HepG2 (cell line): Measurements from ENCODE around the gene CIBAR2. TPM values are rescaled to one million over a fixed set of nuclear protein-coding genes. Genes with fewer than 3 reads are reported as not detected.

Experiments
- ATAC-seq: fragments of 200-7000 bp; cut with Tn5 transposase; 3 replicates; pipeline ENCODE4 v1.9.1; 2020; ENCODE audit warnings: mild to moderate bottlenecking, moderate library complexity
- BruUV-seq: library from RNA; stranded (reverse); fragments of 400-500 nt; replicated peaks from 2 replicates; lab custom pipeline; 2021; lab: Mats Ljungman, UMichigan
- CTCF ChIA-PET: fragments of 300-600 bp; formaldehyde crosslinking; extraction: SDS; loops from one replicate; lab custom pipeline; 2021; ENCODE audit warnings: low total read pairs, inconsistent platforms, low intra/inter-chr PET ratio; lab: Yijun Ruan, JAX
- POLR2A ChIA-PET: fragments of 350-600 bp; sonication (Branson Sonifier 250); formaldehyde crosslinking; loops from one replicate; lab custom pipeline; 2020; ENCODE audit warnings: antibody characterized with exemption, inconsistent platforms; lab: Yijun Ruan, JAX
- DNase-seq: peaks from one replicate; pipeline ENCODE4 v3.0.0-alpha.2; 2015; ENCODE audit warnings: low spot score
- FAIRE-seq: peaks from 3 replicates; lab custom pipeline; 2011; peaks lifted over from hg19 to GRCh38; lab: Jason Lieb, UNC
- H2AFZ ChIP-seq: one replicate; pipeline ENCODE4 v1.6.1; 2011; ENCODE audit warnings: low read length, inconsistent platforms
- H3K27ac ChIP-seq: fragments of 300-600 bp; 3 replicates; pipeline ENCODE4 v1.8.0; 2011; ENCODE audit warnings: mixed run types, mild to moderate bottlenecking, mixed read lengths, low read length, inconsistent platforms; ENCODE audit not compliant: insufficient read depth; ENCODE audit errors: extremely low read length
- H3K27me3 ChIP-seq, 2 experiments: fragments of 200-600 bp in 1 of 2; 2 replicates in 1 of 2; 3 replicates in 1 of 2; pipeline versions ENCODE4 v1.6.0 to v1.8.0; 2011; ENCODE audit warnings: low read length in 2 of 2, mild to moderate bottlenecking in 2 of 2, moderate library complexity in 2 of 2, inconsistent platforms in 1 of 2; ENCODE audit not compliant: insufficient read depth in 2 of 2, control insufficient read depth in 1 of 2
- H3K36me3 ChIP-seq, 2 experiments: fragments of 200-600 bp in 1 of 2; replicated peaks in 1 of 2; 2 replicates in 1 of 2; 3 replicates in 1 of 2; pipeline versions ENCODE4 v1.5.1 to v1.8.0; 2011; ENCODE audit warnings: low read length in 2 of 2, inconsistent platforms in 1 of 2; ENCODE audit not compliant: insufficient read depth in 2 of 2, control insufficient read depth in 1 of 2
- H3K4me1 ChIP-seq: 2 replicates; pipeline ENCODE4 v1.5.1; 2012; ENCODE audit warnings: low read length, inconsistent platforms; ENCODE audit not compliant: insufficient read depth
- H3K4me2 ChIP-seq: 2 replicates; pipeline ENCODE4 v1.6.0; 2011; ENCODE audit warnings: low read depth, low read length, inconsistent platforms
- H3K4me3 ChIP-seq, 3 experiments: fragments of 200-600 bp in 1 of 3; sonication (generic), shearing (Covaris generic) in 1 of 3; replicated peaks in 1 of 3; 2 replicates each; pipeline ENCODE4 v1.5.1; 2011 to 2016; ENCODE audit warnings: low read length in 3 of 3, inconsistent platforms in 2 of 3, low read depth in 2 of 3, mild to moderate bottlenecking in 2 of 3, control low read depth in 1 of 3, mixed read lengths in 1 of 3; ENCODE audit not compliant: insufficient read depth in 1 of 3
- H3K79me2 ChIP-seq: one replicate; pipeline ENCODE4 v1.6.1; 2011; ENCODE audit warnings: low read length, inconsistent platforms; ENCODE audit not compliant: insufficient read depth
- H3K9ac ChIP-seq: 2 replicates; pipeline ENCODE4 v1.6.0; 2011; ENCODE audit warnings: mild to moderate bottlenecking, low read depth, low read length, inconsistent platforms; ENCODE audit not compliant: insufficient read depth
- H3K9me3 ChIP-seq: 2 replicates; pipeline ENCODE4 v1.5.1; 2012; ENCODE audit warnings: mild to moderate bottlenecking, low read length
- H4K20me1 ChIP-seq: 2 replicates; pipeline ENCODE4 v1.6.0; 2011; ENCODE audit warnings: inconsistent platforms, mild to moderate bottlenecking, low read length, moderate library complexity; ENCODE audit not compliant: insufficient read depth
- CENPT ChIP-seq: sonication (generic); formaldehyde crosslinking; IDR thresholded peaks from 2 replicates; pipeline ENCODE4 v1.8.0; 2022; ENCODE audit warnings: low read depth, mild to moderate bottlenecking, moderate library complexity, missing genetic modification reagents
- FOSL2 ChIP-seq: sonication (generic); formaldehyde crosslinking; IDR thresholded peaks from 2 replicates; pipeline ENCODE4 v1.4.0; 2020; ENCODE audit warnings: missing genetic modification reagents
- HMG20A ChIP-seq: IDR thresholded peaks from 2 replicates; pipeline ENCODE4 v1.6.1; 2016; ENCODE audit warnings: borderline replicate concordance
- KAT7 ChIP-seq: IDR thresholded peaks from 2 replicates; pipeline ENCODE4 v1.6.1; 2018; ENCODE audit warnings: borderline replicate concordance, missing compliant biosample characterization
- NFE2L2 ChIP-seq: fragments of 150-350 bp; IDR thresholded peaks from 2 replicates; pipeline ENCODE4 v1.6.1; 2014; ENCODE audit warnings: low read length
- SMYD3 ChIP-seq: sonication (generic); formaldehyde crosslinking; IDR thresholded peaks from 2 replicates; pipeline ENCODE4 v1.8.1; 2023; ENCODE audit warnings: mild to moderate bottlenecking, missing genetic modification reagents
- SOX5 ChIP-seq: IDR thresholded peaks from 2 replicates; pipeline ENCODE4 v1.6.1; 2016; ENCODE audit warnings: borderline replicate concordance
- SP2 ChIP-seq: sonication (generic); formaldehyde crosslinking; IDR thresholded peaks from 2 replicates; pipeline ENCODE4 v1.5.1; 2020; ENCODE audit warnings: mild to moderate bottlenecking, missing genetic modification reagents
- ZBTB7A ChIP-seq: sonication (generic); formaldehyde crosslinking; IDR thresholded peaks from 2 replicates; pipeline ENCODE4 v1.8.0; 2022; ENCODE audit warnings: mild to moderate bottlenecking, missing genetic modification reagents
- ZFP36L2 ChIP-seq: sonication (generic); formaldehyde crosslinking; IDR thresholded peaks from 2 replicates; pipeline ENCODE4 v1.4.0; 2020; ENCODE audit warnings: missing genetic modification reagents
- ZNF143 ChIP-seq: sonication (generic); formaldehyde crosslinking; IDR thresholded peaks from 2 replicates; pipeline ENCODE4 v1.4.0; 2020; ENCODE audit warnings: missing genetic modification reagents
- ZNF24 ChIP-seq: fragments of 450-650 bp; IDR thresholded peaks from 2 replicates; pipeline ENCODE4 v1.6.1; 2017; ENCODE audit warnings: antibody characterized with exemption, mild to moderate bottlenecking
- ZNF780A ChIP-seq: sonication (generic); formaldehyde crosslinking; IDR thresholded peaks from 2 replicates; pipeline ENCODE4 v1.8.0; 2022; ENCODE audit warnings: mild to moderate bottlenecking, missing genetic modification reagents, moderate library complexity
- WGBS: methylation state at CpG from one replicate; pipeline ENCODE4 v1.1.6; 2017; ENCODE audit warnings: low lambda C conversion rate; 5-methylcytosine and 5-hydroxymethylcytosine counted together
- in situ Hi-C: cut with HindIII; loops from 2 replicates; pipeline ENCODE4 v1.10.0; 2017; ENCODE audit warnings: low pct_unique_long_range_greater_than_20kb; ENCODE audit not compliant: extremely low pct_ligation_motif_present
- intact Hi-C: fragments of 100-400 bp; cut with micrococcal nuclease; formaldehyde crosslinking; loops from one replicate; pipeline ENCODE4 v1.10.0; 2022; ENCODE audit not compliant: unreplicated experiment
- polyA plus RNA-seq, 8 experiments: library from polyadenylated mRNA; depleted of rRNA in 3 of 8; stranded (reverse) in 7 of 8; unstranded in 1 of 8; fragments of >200 nt; fragmentation: Illumina TruSeq in 4 of 8; extraction: Trizol in 4 of 8; gene quantifications; 2 replicates each; pipeline versions ENCODE4 v1.2.1 to v1.2.3, GENCODE V29; 2011 to 2016; ENCODE audit warnings: low read depth in 4 of 8, missing spikeins in 1 of 8, mixed read lengths in 1 of 8; ENCODE audit not compliant: insufficient read depth in 1 of 8
- total RNA-seq, 5 experiments: library from RNA; depleted of rRNA; stranded (reverse); fragments of >200 nt; fragmentation: Illumina TruSeq; extraction: Trizol; gene quantifications; 2 replicates each; pipeline ENCODE4 v1.2.3, GENCODE V29; 2016; ENCODE audit warnings: low read depth in 1 of 5

The CIBAR2 gene
- total and polyA plus RNA-seq, 2 of the 13 experiments (the other 11 are each of a cell fraction or from before 2014, with no cell fraction given) = not detected

DNA sequence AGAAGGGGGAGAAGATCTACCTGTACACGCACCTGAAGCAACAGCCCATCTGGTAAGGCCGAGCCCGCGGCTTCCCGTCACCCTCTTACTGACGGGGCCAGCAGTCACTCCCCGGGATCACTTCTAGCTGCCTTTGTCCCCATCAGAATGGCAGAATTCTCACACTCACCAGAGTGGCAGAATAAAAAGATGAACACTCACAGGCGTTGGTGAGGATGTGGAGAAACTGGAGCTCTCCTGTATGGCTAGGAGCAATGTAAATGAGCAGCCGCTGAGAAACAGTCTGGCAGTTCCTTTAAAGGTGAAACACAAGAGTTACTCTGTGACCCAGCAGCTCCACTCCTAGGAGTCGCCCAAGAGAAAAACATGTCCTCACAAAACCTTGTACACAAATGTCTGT, 33.3 kb downstream of the CIBAR2 start:
- 59% methylated on average over 10 of the region's 10 CpGs for WGBS
- FAIRE-seq (no peak), DNase-seq (no peak), ATAC-seq (no peak)
- ChIA-PET CTCF (no interaction called here), POLR2A (no interaction called here)
- no peaks in the 10 kb centered on the region for H3K79me2 ChIP-seq
- no peaks in the 10 kb centered on the region for H3K36me3 ChIP-seq
- no peak overlapping the region for H3K4me3 ChIP-seq
- H3K9ac ChIP-seq = no peak overlapping the region
- in situ Hi-C loops (no loop called here), intact Hi-C loops (no loop called here)
- peaks cover 25 to 57% of the 10 kb centered on the region in 2 experiments; a peak in 4 of 5 replicates for H3K27me3 ChIP-seq
- no peak overlapping the region for H3K4me2 ChIP-seq
- no peak overlapping the region for H3K27ac ChIP-seq
- no peaks in the 10 kb centered on the region for H4K20me1 ChIP-seq
- no TSS peak for BruUV-seq
- TF ChIP-seq SP2 (CRISPR knock-in tag) (no peak), NFE2L2 (no peak)
- no peaks in the 10 kb centered on the region for H3K9me3 ChIP-seq
- H2AFZ ChIP-seq = no peak overlapping the region
- no peaks in the 10 kb centered on the region for H3K4me1 ChIP-seq

DNA sequence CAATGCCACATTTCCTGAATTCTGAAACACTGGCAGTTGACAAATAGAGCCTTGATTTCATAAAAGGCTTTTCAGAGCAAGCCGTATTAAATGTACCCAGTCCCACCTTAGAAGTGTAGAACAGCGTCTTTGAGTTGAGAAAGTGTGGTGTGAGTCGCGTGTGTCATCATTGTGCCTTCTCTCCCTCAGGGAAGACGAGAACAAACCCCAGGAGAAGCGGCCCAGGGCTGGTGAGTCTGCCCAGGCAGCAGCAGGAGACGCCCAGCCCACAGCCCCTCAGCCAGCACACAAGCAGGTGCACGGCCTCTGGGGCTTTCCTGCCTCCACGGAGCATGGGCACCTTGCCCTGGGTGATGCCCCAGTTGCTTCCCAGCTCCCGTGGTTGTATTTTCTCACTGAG, 34.0 kb downstream of the CIBAR2 start:
- Histone ChIP-seq H3K9ac (no peak overlapping the region), H3K4me2 (no peak overlapping the region)
- CTCF ChIA-PET = no interaction called here
- TF ChIP-seq SOX5 (CRISPR knock-in tag) = no peak
- TF ChIP-seq ZNF780A (CRISPR knock-in tag) = no peak
- no peak for TF ChIP-seq CENPT (CRISPR knock-in tag)
- TF ChIP-seq ZBTB7A (CRISPR knock-in tag) = no peak
- no peak for TF ChIP-seq FOSL2 (CRISPR knock-in tag)
- no peak for TF ChIP-seq ZNF24
- TF ChIP-seq ZFP36L2 (CRISPR knock-in tag) = no peak
- TF ChIP-seq ZNF143 (CRISPR knock-in tag) = no peak
- TF ChIP-seq HMG20A (CRISPR knock-in tag) = no peak
- no peak for TF ChIP-seq SMYD3 (CRISPR knock-in tag)
- no peak for TF ChIP-seq KAT7 (CRISPR knock-in tag)
- TF ChIP-seq, all 625 proteins: peak for 0
- Histone ChIP-seq H3K9me3 (no peaks in the 10 kb centered on the region), H2AFZ (no peak overlapping the region), H3K4me1 (no peaks in the 10 kb centered on the region), H3K36me3 (no peaks in the 10 kb centered on the region), H3K4me3 (no peak overlapping the region), H4K20me1 (no peaks in the 10 kb centered on the region), H3K27me3 (peaks cover 23 to 52% of the 10 kb centered on the region in 2 experiments; a peak in 4 of 5 replicates), H3K79me2 (no peaks in the 10 kb centered on the region), H3K27ac (no peak overlapping the region)
- no TSS peak for BruUV-seq
- DNase-seq (no peak), ATAC-seq (no peak), FAIRE-seq (no peak)
- POLR2A ChIA-PET = no interaction called here
- intact Hi-C loops = no loop called here
- in situ Hi-C loops = no loop called here
- 57% methylated on average over 8 of the region's 10 CpGs for WGBS
